Pons (tissue), 1 donor: ENCODE measurements around the gene SPEN.

ENCODE experiments used
- DNase-seq: peaks from one replicate; pipeline ENCODE4 v3.0.0-alpha.2; 2016; ENCODE audit warnings: low spot score

The SPEN gene

DNA sequence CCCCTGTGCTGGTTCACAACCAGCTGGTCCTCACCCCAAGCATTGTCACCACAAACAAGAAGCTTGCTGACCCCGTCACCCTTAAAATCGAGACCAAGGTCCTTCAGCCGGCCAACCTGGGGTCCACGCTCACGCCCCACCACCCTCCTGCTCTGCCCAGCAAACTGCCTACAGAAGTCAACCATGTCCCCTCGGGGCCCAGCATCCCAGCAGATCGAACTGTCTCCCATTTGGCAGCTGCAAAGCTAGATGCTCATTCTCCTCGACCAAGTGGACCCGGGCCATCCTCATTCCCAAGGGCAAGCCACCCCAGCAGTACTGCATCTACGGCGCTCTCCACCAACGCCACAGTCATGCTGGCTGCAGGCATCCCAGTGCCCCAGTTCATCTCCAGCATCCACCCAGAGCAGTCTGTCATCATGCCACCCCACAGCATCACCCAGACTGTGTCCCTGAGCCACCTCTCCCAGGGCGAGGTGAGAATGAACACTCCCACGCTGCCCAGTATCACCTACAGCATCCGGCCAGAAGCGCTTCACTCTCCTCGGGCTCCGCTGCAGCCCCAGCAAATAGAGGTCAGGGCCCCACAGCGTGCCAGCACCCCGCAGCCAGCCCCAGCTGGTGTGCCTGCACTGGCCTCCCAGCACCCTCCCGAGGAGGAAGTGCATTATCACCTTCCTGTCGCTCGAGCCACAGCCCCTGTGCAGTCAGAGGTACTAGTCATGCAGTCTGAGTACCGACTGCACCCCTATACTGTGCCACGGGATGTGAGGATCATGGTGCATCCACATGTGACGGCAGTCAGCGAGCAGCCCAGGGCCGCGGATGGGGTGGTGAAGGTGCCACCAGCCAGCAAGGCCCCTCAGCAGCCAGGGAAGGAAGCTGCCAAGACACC is 87.8 kb downstream of the SPEN start:
- no peak for DNase-seq

DNA sequence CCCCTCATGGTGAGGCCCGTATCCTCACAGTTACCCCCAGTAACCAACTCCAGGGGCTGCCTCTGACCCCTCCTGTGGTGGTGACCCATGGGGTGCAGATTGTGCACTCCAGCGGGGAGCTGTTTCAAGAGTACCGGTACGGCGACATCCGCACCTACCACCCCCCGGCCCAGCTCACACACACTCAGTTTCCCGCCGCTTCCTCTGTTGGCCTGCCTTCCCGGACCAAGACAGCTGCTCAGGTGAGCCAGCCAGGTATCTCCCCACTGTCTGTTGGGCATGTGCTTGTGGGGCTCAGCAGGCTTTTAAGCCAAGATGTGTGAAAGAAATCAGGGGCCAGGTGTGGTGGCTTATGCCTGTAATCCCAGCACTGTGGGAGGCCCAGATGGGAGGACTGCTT is 88.5 kb downstream of the SPEN start:
- no peak for DNase-seq

- no peak for DNase-seq
These were observed 89.6 kb downstream of the SPEN start for GRCh38 chr1:15937146-15937545.

GRCh38 chr1:15937706-15938168 is 90.2 kb downstream of the SPEN start:
- no peak for DNase-seq

- DNase-seq, result no peak
These were observed 91.2 kb downstream of the SPEN start for GRCh38 chr1:15938628-15939161.

GRCh38 chr1:15939181-15940109 is 91.9 kb downstream of the SPEN start:
- peak; percentile 45 for DNase-seq

DNA sequence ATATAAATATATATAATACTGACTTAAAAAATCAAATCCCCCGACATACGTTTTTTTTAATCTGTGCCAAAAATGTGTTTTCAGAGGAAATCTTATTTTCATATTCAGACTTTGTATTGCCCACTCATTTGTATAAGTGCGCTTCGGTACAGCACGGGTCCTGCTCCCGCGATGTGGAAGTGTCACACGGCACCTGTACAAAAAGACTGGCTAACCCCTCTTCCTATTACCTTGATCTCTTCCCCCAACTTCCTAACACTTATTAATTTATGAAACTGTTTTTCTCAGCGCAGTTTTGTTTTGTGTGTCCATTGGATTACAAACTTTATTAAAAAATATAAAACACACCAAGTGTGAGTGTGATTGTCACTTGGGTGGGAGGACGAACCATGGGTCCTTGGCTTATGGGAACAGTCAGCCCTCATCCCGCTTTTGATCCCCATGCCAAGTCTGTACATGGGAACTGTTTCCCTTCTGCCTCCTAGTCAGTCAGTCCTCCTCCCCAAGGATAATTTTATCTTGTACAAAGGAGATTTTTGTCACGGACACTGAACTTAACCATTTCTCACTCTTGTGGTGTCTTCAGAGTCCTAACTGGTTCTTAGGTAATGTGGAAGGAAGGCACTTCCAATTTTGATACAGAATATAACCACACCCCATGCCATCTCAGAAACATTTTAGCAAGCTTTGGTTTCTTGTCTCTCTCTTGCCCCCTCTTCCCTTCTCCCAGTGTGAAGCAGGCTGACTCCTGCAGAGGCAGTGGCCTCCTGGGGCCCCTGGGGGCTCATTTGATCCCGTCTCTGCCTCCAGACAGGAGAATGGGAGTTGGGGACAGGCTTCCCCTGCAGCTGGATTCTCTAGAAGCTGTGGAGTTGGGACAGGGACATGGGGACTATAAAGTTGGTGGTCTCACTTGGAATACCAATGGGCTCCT is 92.9 kb downstream of the SPEN start:
- no peak for DNase-seq

GRCh38 chr1:15941044-15941840 is 93.7 kb downstream of the SPEN start:
- DNase-seq, result no peak

- DNase-seq, result no peak
These were observed 94.6 kb downstream of the SPEN start for GRCh38 chr1:15941899-15942660.

DNA sequence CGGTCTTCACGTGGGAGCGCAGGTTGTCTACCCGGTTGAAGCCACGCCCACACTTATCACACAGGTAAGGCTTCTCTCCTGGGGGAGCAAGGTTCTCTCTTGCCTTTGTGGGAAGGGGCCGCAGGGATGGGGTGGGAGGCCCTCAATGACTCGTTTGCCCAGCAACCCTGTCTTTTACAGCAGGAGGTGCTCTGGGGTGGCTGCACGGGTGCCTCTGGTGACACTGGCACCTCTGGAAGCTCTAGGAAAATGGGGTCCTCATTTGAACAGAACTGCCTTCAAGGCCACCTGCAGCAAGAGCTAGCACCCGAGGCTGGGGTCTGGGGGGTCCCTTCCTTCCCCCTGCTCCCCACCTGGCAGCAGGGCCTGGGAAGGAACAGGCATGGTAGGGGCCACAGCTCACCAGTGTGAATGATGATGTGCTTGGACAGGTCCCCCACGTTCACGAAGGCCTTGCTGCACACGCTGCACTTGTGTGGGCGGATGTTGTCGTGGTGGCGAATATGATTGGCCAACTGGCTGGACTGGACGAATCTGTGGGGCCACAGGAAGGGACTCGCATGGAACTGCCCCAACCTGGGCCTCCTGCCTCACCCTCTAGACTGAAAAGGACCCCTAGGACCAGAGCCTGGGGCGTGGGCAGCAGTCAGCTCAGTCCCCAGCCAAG is 95.3 kb downstream of the SPEN start:
- DNase-seq, result no peak

DNA sequence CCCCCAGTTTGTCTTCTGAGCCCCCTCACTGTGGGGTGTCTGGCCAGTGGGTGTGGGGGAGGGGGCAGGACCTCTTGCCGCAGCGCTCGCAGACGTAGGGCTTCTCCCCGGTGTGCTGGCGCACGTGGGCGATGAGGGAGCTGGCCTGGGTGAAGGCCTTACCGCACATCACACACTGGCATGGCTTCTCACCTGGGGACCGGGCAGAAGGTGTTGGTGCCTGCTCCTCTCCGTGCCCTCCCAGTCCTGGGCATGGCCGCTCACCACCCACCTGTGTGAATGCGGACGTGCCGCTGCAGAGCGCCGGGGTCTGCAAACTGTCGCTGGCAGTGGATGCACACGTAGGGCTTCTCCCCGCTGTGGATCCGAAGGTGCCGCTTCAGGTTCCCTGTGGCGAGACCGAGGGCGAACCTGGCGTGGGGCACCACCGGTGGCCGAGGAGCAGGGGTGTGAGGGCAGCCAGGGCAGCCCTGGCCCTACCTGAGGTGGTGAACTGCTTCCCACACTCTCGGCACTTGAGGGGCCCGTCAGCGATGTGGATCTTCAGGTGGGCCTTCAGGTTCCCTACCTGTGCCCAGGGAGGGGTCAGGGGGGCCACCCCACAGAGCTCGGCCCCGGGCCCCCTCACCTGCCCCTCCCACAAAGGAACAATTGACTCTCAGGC is 96.0 kb downstream of the SPEN start:
- DNase-seq, result no peak

GRCh38 chr1:15943992-15944307 is 96.4 kb downstream of the SPEN start:
- DNase-seq, result no peak

DNA sequence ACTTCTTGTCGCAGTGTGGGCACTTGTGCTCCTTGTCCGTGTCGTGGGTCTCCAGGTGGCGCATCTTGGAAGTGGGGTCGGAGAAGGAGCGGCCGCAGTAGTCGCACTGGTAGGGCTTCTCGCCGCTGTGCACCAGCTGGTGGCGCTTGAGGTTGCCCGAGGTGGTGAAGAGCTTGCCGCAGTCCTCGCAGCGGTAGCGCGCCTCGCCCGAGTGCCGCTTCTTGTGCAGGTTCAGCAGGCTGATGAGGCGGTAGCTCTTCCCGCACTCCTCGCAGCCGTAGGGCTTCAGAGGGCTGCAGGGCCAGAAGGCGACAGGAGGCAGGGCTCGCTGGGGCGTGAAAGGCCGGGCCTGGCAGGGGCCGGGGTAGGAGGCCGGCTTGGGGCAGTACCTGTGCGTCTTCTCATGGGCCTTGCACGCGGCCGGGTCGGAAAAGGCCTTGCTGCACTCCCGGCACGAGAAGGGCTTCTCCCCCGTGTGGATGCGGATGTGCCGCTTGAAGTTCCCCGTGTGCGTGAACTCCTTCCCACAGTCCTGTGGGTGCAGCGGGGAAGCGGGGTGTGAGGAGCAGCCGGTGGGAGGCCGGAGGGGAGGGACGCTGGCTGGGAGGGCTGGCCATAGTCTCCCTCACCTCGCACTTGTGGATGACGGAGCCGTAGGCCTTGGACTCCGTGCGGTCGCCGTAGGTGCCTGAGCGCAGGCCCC is 97.0 kb downstream of the SPEN start:
- no peak for DNase-seq

- no peak for DNase-seq
These were observed 97.7 kb downstream of the SPEN start for GRCh38 chr1:15945011-15945831.

DNA sequence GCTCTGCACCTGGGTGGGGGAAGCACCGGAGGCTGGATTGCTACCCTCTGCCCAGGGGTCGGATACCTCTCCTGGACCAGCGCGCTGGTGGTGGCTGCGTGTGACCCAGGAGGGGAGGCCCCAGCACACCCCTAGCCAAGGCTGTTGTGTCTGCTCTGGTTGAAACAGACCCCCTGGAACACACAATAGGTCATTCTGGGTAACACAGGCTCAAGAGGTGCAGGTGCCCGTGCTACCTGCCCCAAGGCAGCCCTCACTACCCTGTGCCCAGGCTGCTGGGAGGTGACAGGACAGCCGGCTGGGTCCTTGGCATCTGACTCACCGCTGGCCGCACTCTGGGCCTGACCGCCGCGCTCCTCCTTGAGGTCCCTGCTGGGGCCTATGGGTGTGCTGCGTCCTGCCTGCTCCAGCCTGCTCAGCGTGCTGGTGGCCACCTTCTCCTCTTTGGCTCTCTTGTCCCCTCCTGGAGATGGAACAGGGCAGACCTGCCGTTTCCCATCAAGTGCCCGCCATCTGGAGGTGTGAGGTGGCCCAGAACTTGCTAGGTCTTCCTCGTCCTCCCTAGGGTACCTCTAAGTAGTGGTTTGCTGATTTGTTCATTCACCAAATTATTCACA is 98.4 kb downstream of the SPEN start:
- no peak for DNase-seq

DNA sequence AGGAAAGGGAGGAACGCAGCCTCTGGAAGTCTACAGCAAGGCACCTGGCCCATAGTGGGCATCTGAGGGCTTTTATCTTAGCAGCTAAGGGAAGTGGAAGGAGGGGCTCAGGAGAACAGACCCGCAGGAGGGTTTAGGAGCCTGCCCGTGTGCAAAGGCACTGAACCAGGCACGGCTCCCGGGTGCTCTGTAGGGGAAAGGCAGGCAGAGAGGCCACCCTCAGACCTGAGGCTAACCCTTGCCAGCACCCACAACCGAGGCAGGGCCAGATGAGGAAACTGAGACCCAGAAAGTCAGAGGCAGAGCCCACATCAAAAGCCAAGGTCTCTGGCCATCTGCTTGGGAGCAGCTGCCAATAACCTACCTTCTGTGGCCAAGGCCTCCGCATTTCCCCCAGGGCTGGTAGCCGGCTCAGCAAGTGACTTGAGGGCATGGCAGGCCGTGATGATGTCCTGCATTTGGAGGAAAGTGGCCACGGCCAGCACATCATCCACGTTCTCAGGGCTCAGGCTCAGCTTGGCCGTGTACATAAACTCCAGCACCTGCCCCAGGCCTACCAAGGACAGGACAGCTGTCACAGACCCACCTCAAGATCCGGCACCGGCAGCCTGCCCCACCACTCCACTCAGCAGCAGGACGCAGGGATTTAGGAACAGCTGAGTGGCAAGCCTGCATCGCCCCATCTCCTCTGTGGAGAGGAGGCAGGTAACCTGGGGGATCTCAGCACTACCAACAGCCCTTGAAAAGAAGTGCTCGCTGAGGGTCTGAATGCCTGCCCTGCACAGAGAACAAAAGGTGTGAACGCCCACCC is 99.3 kb downstream of the SPEN start:
- no peak for DNase-seq
